Aorta (tissue), 5 donors: ENCODE results near the gene ZDHHC8. TPM values are rescaled to one million over a fixed set of nuclear protein-coding genes. Genes with fewer than 3 reads are reported as not detected.

Source experiments
- ATAC-seq: fragments of 200-7000 bp; cut with Tn5 transposase; one replicate; pipeline ENCODE4 v1.9.1; 2022; ENCODE audit warnings: moderate library complexity; ENCODE audit not compliant: low FRiP score
- DNase-seq, 2 donors: peaks; one replicate each; pipeline ENCODE4 v3.0.0-alpha.2; 2020
- H3K27ac ChIP-seq, 2 donors: one replicate each; pipeline ENCODE4 v1.5.1; 2013; ENCODE audit warnings: low read length in 2 of 2, mild to moderate bottlenecking in 2 of 2, moderate library complexity in 2 of 2, control low read depth in 1 of 2, inconsistent platforms in 1 of 2, low read depth in 1 of 2
- H3K27me3 ChIP-seq, 2 donors: one replicate each; pipeline ENCODE4 v1.6.1; 2013; ENCODE audit warnings: control low read depth in 1 of 2, low read length in 1 of 2, mild to moderate bottlenecking in 1 of 2, moderate library complexity in 1 of 2; ENCODE audit not compliant: insufficient read depth in 2 of 2, control insufficient read depth in 1 of 2
- H3K36me3 ChIP-seq, 2 donors: one replicate each; pipeline ENCODE4 v1.6.1; 2013; ENCODE audit warnings: control low read depth in 1 of 2, low read length in 1 of 2, mild to moderate bottlenecking in 1 of 2; ENCODE audit not compliant: insufficient read depth in 2 of 2, control insufficient read depth in 1 of 2
- H3K4me1 ChIP-seq, 2 donors: one replicate each; pipeline ENCODE4 v1.6.1; 2013; ENCODE audit warnings: low read length in 2 of 2, control low read depth in 1 of 2, mild to moderate bottlenecking in 1 of 2, moderate library complexity in 1 of 2; ENCODE audit not compliant: insufficient read depth in 2 of 2, control insufficient read depth in 1 of 2
- H3K4me3 ChIP-seq, 2 donors: one replicate each; pipeline ENCODE4 v1.5.1; 2013; ENCODE audit warnings: low read length in 2 of 2, control low read depth in 1 of 2, mild to moderate bottlenecking in 1 of 2
- H3K9me3 ChIP-seq: one replicate; pipeline ENCODE4 v1.6.1; 2013; ENCODE audit warnings: mild to moderate bottlenecking, low read length; ENCODE audit not compliant: control insufficient read depth
- WGBS, 2 donors: extraction: QIAGEN DNeasy Blood & Tissue Kit; methylation state at CpG; one replicate each; pipeline ENCODE4 v1.1.7; 2013; 5-methylcytosine and 5-hydroxymethylcytosine counted together
- intact Hi-C, 2 donors: fragments of 100-400 bp; cut with DNase I; formaldehyde crosslinking; loops; one replicate each; pipeline versions ENCODE4 v1.14.2 to v1.15.0; 2022
- polyA plus RNA-seq, 2 donors: library from polyadenylated mRNA; stranded (reverse); fragments of 200-250 nt; gene quantifications; one replicate each; pipeline ENCODE4 v1.2.3, GENCODE V29; 2013
- total RNA-seq, 2 donors: library from RNA; stranded (reverse); fragmentation: NEBNext Ultra II Directional; extraction: Animal tissue kit (Norgen Biotek cat#: 25700); gene quantifications; one replicate each; pipeline ENCODE4 v1.2.1, GENCODE V29; 2021
- donor health status: healthy with polysubstance abuse.
- donor health status: Bipolar disorder and iron deficiency.
- donor health status: DM: no; HTN: no; CAD: no.
- donor health status: DM: no; HTN: no; CAD: no.
- donor health status: DM: yes; HTN: yes; CAD: no.

ZDHHC8 gene
- total and polyA plus RNA-seq, 4 donors = 6.3 to 71.9 (median 46.5) TPM

DNA sequence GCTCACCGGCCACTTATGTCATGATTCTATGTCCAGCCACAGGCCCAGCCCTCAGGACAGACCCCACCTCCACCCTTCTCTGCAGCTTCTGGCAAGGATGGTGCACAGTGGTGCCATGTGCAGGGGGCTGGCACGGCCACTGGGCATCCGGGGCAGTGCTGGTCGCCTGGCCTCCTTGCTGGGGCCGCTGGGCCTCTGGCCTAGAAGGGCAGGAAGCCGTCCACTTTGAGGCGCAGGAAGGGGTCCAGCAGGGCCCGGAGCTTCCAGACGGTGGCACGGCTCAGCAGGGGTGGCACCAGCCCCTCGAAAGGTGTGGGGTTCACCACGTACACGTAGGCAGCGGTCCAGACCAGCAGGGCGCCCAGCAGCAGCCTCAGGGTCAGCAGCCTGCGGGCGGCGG lies 16.8 kb downstream of the ZDHHC8 start:
- ATAC-seq (no peak), DNase-seq (no peak)
- Histone ChIP-seq H3K4me3 (no peak overlapping the region), H3K27ac (no peak overlapping the region), H3K27me3 (no peaks in the 10 kb centered on the region), H3K9me3 (no peaks in the 10 kb centered on the region), H3K36me3 (no peaks in the 10 kb centered on the region), H3K4me1 (no peaks in the 10 kb centered on the region)
- intact Hi-C loops = no loop called here
- 76 to 78% methylated on average over 16 to 18 of the region's 18 CpGs for WGBS, 2 donors

DNA sequence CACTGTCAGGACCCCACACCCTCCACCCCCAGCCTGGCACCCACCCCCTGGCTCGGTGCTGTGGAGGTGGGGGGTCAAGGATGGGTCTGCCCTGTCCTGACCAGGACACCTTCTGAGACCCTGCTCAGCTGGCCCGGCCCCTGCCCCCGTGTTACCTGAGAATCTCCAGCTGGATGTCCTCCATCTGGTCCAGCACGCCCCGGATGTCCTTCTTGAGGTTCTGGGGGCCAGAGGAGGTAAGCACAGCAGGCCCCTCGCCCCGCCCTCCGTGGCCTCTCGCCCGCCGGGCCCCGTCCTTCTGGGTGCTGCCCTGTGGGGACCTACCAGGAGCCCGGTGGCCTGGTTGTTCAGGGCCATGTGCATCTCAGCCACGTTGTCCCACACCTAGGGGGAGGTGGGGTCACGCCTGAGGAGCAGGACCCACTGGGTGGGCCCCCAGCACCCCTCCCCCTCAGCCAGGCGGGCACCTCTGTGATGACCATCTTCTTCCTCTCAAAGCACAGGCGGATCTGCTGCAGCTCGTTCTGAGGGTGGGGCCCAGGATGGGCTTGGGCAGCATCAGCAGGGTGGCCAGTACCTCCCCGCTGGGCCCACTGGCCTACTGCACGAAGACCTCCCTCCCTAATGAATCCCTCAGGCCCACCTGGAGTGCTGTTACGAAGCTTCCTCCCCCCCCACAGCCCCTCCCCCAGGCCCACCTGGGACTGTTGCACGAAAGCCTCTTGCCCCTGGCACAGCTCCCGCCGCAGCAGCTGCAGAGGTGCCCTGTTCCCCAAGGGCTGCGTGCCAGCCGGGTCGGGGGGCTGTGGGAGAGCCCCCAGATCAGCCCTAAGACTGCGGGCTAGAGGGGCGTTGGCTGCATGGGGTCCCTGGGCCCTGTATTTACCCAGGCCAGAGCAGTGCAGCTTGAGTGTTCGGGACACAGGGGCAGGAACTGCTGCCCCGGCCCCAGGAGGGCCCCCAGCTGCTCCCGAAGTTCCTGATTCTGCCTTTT lies 17.9 kb downstream of the ZDHHC8 start:
- Histone ChIP-seq H3K4me3 (no peak overlapping the region), H3K27me3 (no peaks in the 10 kb centered on the region), H3K9me3 (no peaks in the 10 kb centered on the region), H3K36me3 (no peaks in the 10 kb centered on the region), H3K27ac (no peak overlapping the region), H3K4me1 (no peaks in the 10 kb centered on the region)
- ATAC-seq (no peak), DNase-seq (no peak)
- 75 to 79% methylated on average over 27 to 32 of the region's 32 CpGs for WGBS, 2 donors
- intact Hi-C loops = no loop called here

DNA sequence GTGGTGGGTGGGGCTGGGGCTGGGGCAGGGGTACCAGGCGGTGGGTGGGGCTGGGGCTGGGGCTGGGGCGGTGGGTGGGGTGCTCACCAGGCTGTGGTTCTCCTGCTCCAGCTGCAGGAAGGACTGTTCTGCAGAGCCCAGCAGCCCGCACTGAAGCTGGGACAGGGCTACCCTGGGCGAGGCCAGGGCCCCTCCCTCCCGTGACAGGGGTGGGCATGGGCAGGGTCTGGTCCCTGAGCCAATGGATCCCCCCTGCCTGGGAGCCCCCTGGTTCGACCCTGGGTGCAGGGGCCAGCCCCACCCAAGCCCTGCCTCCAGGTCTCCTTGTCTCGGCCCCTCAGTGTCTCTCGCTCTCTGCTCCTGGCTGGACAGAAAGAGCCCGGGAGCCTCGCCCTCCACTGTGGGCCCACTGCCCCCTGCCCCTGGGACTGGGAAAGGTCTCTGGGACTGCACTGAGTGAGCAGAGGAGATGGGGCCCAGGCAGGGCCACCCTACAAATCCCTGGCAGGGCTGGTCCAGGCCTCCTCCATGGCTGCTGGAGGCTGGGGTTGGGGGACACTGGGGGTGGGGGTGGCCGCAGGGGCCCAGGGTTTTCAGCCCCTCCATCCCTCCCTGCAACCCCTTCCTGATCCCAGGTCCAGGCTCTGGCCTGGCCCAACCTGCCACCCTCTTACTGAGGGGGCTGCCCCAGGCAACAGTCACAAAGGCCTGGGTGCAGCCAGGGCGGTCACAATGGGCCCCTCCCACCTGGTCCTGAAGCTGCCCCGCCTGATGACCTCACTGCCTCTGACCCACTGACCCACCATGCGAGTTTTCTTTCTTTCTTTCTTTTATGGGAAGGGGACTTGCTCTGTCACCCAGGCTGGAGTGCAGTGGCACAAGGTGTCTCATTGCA lies 19.0 kb downstream of the ZDHHC8 start, which contains the start of gene CCDC188:
Gene CCDC188, minus strand, starts transcription at position 675 of the 895 bp plus-strand sequence. Its CDS starts 69 bp downstream, at position 606.
- Histone ChIP-seq H3K4me1 (no peaks in the 10 kb centered on the region), H3K36me3 (no peaks in the 10 kb centered on the region), H3K9me3 (no peaks in the 10 kb centered on the region), H3K27me3 (no peaks in the 10 kb centered on the region), H3K4me3 (no peak within 1 kb of the TSS), H3K27ac (no peak within 1 kb of the TSS)
- DNase-seq (no peak), ATAC-seq (no peak)
- 79 to 81% methylated on average over 11 to 14 of the region's 14 CpGs for WGBS, 2 donors
- intact Hi-C loops = no loop called here

DNA sequence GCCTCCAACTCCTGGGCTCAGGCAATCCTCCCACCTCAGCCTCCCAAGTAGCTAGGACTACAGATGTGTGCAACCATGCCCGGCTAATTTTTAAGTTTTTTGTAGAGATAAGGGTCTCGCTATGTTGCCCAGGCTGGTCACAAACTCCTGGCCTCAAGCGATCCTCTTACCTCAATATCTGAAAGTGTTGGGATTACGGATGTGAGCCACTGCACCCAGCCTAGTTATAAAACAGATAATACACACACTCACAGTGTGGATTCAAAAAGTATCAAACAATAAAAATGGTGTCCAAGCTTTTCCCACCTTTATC lies 19.6 kb downstream of the ZDHHC8 start:
- Histone ChIP-seq H3K36me3 (no peaks in the 10 kb centered on the region), H3K27ac (no peak overlapping the region), H3K9me3 (no peaks in the 10 kb centered on the region), H3K4me1 (no peaks in the 10 kb centered on the region), H3K4me3 (no peak overlapping the region), H3K27me3 (no peaks in the 10 kb centered on the region)
- 75 to 83% methylated on average over 4 of the region's 4 CpGs for WGBS, 2 donors
- DNase-seq (no peak), ATAC-seq (no peak)
- intact Hi-C loops = no loop called here

DNA sequence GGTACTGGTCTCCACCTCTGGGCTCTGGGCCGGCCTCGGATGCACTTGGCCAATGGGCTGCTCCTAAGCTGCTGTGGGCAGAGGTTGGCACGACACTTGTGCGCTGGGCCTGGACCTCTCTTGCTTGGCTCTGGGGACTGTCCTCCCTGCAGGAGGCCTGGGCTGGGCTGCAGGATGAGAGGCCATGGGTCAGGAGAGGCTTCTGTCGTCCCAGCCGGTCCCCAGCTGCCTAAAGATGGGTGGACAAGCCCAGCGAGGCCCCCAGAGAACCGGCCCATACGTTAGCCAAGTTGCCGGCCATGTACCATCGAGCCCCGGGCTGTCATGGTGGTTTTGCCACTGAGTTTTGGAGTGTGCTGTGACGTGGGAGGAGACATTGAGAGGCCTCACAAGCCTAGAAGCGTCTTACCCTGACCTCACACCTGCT lies 20.9 kb downstream of the ZDHHC8 start:
- no peaks in the 10 kb centered on the region for H3K27me3 ChIP-seq
- H3K9me3 ChIP-seq = no peaks in the 10 kb centered on the region
- ATAC-seq (no peak), DNase-seq (no peak)
- H3K27ac ChIP-seq = no peak overlapping the region
- 77 to 80% methylated on average over 14 of the region's 14 CpGs for WGBS, 2 donors
- no peaks in the 10 kb centered on the region for H3K4me1 ChIP-seq
- no peaks in the 10 kb centered on the region for H3K36me3 ChIP-seq
- intact Hi-C loops = no loop called here
- H3K4me3 ChIP-seq = no peak overlapping the region

DNA sequence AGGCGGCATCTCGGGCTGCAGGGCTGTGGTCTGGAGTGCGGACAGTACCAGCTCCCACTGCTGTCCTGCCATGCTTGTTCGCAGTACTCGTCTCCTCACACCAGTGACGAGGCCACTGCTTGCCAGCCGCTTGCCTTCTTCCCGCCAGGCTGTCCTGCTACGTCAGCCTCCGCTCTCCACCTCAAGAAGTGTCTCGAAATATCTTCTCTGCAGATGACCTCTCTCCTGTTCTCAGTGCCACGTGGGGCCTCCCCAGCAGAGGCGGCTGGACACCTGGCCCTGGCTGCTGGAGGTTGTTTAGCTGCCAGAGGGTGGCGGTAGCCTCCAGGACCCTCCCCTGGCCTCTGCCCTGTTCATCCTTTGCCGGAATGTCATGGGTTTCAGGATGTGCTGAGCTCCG lies 22.3 kb downstream of the ZDHHC8 start:
- WGBS, 2 donors = 53 to 54% methylated on average over 16 of the region's 16 CpGs
- intact Hi-C loops = no loop called here
- DNase-seq (no peak), ATAC-seq (no peak)
- Histone ChIP-seq H3K36me3 (no peaks in the 10 kb centered on the region), H3K9me3 (no peaks in the 10 kb centered on the region), H3K4me3 (no peak overlapping the region), H3K4me1 (no peaks in the 10 kb centered on the region), H3K27me3 (no peaks in the 10 kb centered on the region), H3K27ac (no peak overlapping the region)

DNA sequence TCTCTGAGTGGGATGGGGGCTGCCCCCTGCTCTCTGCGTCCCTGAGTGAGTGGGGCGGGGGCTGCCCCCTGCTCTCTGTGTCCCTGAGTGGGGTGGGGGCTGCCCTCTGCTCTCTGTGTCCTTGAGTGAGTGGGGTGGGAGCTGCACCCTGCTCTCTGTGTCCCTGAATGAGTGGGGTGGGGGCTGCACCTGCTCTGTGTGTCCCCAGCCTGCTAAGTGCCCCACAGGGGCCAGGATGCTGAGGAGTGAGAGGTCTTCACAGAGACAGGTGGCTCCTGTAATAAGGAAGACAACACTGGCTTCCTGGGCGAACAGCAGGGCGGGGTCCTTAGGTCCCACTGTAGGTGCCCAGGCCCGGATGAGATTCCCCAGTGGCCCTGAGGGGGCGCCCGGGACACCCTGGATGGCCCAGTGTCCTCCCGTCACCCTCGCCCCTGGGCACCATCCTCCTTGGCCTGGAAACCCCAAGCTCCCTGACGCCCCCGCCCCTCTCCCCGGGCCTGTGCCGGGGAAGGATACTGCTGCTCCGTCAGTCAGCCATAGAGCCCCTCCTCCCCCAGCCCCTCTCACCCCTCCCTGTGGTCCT lies 23.1 kb downstream of the ZDHHC8 start:
- no peak overlapping the region for H3K4me3 ChIP-seq

DNA sequence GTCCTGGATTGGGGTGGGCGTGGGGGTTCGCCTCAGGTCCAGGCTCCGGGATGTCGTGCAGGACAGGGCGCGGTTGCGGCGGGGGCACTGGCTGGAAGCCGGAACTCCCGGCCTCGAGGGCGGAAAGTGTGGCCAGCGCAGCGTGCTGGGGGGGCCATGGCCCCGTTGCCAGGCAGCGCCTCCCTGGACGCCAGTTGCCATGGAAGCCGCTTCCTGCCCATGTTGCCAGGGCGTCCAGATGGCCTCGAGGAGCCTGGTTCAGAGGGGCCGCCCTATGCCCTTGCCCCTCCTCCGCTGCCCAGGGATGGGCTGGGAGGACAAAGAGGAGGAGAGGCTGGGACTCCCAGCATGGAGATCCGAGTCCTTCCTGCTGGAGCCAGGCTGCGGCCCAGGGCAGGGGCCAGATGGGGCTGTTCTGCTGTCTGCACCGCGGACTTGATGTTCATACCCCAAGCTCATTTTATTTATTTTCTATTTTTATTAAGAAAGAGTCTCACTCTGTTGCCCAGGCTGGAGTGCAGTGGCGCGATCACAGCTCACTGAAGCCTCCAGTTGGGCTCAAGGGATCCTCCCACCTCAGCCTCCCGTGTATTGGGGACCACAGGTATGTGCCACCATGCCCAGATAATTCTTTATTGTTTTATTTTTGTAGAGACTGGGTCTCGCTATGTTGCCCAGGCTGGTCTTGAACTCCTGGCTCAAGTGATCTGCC lies 23.9 kb downstream of the ZDHHC8 start:
- 43 to 50% methylated on average over 24 to 30 of the region's 30 CpGs for WGBS, 2 donors
- no peak overlapping the region for H3K4me3 ChIP-seq
- DNase-seq = no peak
- H3K9me3 ChIP-seq = no peaks in the 10 kb centered on the region
- H3K4me1 ChIP-seq = no peaks in the 10 kb centered on the region
- intact Hi-C loops = loop anchor here (2.0 to 5.0 kb wide), 2 partner anchors 112 to 113 kb away; partner anchors contain the start of gene RTN4R (in 2 of the 2)
- no peak overlapping the region for H3K27ac ChIP-seq
- ATAC-seq = peak; percentile 27
- H3K36me3 ChIP-seq = no peaks in the 10 kb centered on the region
- H3K27me3 ChIP-seq = no peaks in the 10 kb centered on the region

More for the DNA sequence above, 23.1 kb downstream of the ZDHHC8 start:
- Histone ChIP-seq H3K36me3 (no peaks in the 10 kb centered on the region), H3K27me3 (no peaks in the 10 kb centered on the region), H3K27ac (no peak overlapping the region), H3K9me3 (no peaks in the 10 kb centered on the region), H3K4me1 (no peaks in the 10 kb centered on the region)
- intact Hi-C loops = loop anchor here in 1 of 2 donors (5.0 kb wide), 1 partner anchor 113 kb away; the partner anchor contains the start of gene RTN4R
- WGBS, 2 donors = 46 to 52% methylated on average over 11 to 14 of the region's 14 CpGs
- ATAC-seq = no peak
- no peak for DNase-seq
